ENCODE data around the gene APH1B. TPM values are rescaled to one million over a fixed set of nuclear protein-coding genes. Genes with fewer than 3 reads are reported as not detected.

APH1B gene
- total and polyA plus RNA-seq, 2 of the 4 experiments (the other 2 are of a cell fraction): 7.0 to 7.7 TPM

DNA sequence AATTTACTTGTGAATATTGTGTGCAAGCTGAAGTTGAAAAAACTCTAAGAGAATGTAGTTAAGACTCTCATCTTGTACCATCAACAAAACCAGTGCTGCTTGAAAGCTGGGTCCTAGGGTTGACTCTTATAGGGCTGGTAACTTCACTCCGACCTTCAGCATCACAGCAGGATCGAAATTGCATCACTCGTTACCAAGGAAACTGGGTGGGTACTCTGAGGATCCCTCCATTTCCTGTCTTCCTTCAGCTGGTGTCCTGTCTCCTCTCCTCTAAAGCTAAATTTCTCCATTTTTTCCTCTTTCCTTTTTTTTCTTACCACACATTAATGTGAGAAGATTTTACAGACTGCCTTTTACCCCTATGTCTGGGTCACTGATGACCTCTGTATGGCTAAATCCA, 3.0 kb upstream of the APH1B start:
- Histone ChIP-seq H3K4me2 (ENCODE audit: low read depth, low read length) (no peak overlapping the region), H3K4me1 (ENCODE audit: control insufficient read depth, insufficient read depth, low read length) (peaks cover 3% of the 10 kb centered on the region; the same call in 1 of the 2 replicates), H4K91ac (ENCODE audit: insufficient read depth, low read depth, low read length) (no peak overlapping the region), H3K14ac (replicated peaks; ENCODE audit: low read depth, low read length) (peak overlapping the region; percentile 58; the same call in 1 of the 2 replicates), H3K9me3 (ENCODE audit: control insufficient read depth, insufficient read depth, low read length) (no peaks in the 10 kb centered on the region; the same call in 1 of the 2 replicates), H2AK9ac (replicated peaks; ENCODE audit: low read depth, low read length, poor library complexity) (no peak overlapping the region), H3K79me1 (ENCODE audit: low read depth in 1 of 2, low read length in 2 of 2) (peaks cover 6 to 10% of the 10 kb centered on the region in 2 experiments; a peak in 3 of 4 replicates), H2BK120ac (ENCODE audit: low read depth, low read length) (no peak overlapping the region), H3K27me3 (ENCODE audit: control insufficient read depth, insufficient read depth, low read length) (no peaks in the 10 kb centered on the region), H3K23ac (ENCODE audit: low read depth, low read length) (no peak overlapping the region), H2BK15ac (ENCODE audit: low read depth, low read length) (no peak overlapping the region; the same call in 2 of the 3 replicates), H3K9ac (ENCODE audit: low read depth, low read length) (no peak overlapping the region), H3K56ac (ENCODE audit: extremely low read depth, insufficient read depth, low read length) (no peak overlapping the region), H4K5ac (ENCODE audit: low read depth, low read length) (no peak overlapping the region), H2AFZ (replicated peaks; ENCODE audit: low read length, poor library complexity) (no peak overlapping the region), H3K4me3 (ENCODE audit: insufficient read depth, low read depth, low read length) (no peak overlapping the region), H2BK20ac (ENCODE audit: low read depth, low read length) (no peak overlapping the region), H2AK5ac (ENCODE audit: low read depth, low read length) (peak overlapping the region; percentile 45; the same call in 1 of the 2 replicates), H3K27ac (ENCODE audit: insufficient read depth, low read length) (no peak overlapping the region), H2BK5ac (ENCODE audit: low read depth, low read length, poor library complexity, severe bottlenecking) (no peak overlapping the region), H3K36me3 (ENCODE audit: control insufficient read depth, insufficient read depth, low read length) (no peaks in the 10 kb centered on the region), H4K8ac (ENCODE audit: low read depth in 2 of 2, low read length in 2 of 2) (no peak overlapping the region), H4K20me1 (ENCODE audit: insufficient read depth, low read length) (no peaks in the 10 kb centered on the region), H3K9me1 (ENCODE audit: insufficient read depth, low read length) (peaks cover 3% of the 10 kb centered on the region), H3K18ac (ENCODE audit: low read depth, low read length) (no peak overlapping the region), H3K4ac (ENCODE audit: low read depth, low read length) (no peak overlapping the region)
- CTCF ChIA-PET: no interaction called here
- intact Hi-C loops (cut with micrococcal nuclease) (no loop called here), dilution Hi-C loops (cut with HindIII; ENCODE audit: low sequenced_read_pairs, unreplicated experiment) (no loop called here), in situ Hi-C loops (cut with MboI; ENCODE audit: low sequenced_read_pairs) (no loop called here)
- TF ChIP-seq RAD21 (IDR thresholded peaks at IDR 0.05; ENCODE audit: low read length): no peak
- peak; percentile 13; the same call in 1 of the 2 replicates for TF ChIP-seq CEBPB (IDR thresholded peaks at IDR 0.05; ENCODE audit: low read depth, low read length)
- TF ChIP-seq RCOR1 (IDR thresholded peaks at IDR 0.05; ENCODE audit: insufficient replicate concordance, low read length): no peak
- no peak for TF ChIP-seq CHD1 (IDR thresholded peaks at IDR 0.05; ENCODE audit: low read depth, low read length)
- TF ChIP-seq SMC3 (IDR thresholded peaks at IDR 0.05; ENCODE audit: low read depth, low read length): no peak
- WGBS, 2 experiments (ENCODE audit: extremely low coverage in 2 of 2, insufficient read length in 1 of 2): no CpG with 5 or more reads among the region's 3 CpGs
- ATAC-seq (ENCODE audit: low read depth): no peak
- DNase-seq: no peak
- no TSS peak for BruUV-seq (replicated peaks)
- POLR2A ChIA-PET (ENCODE audit: unreplicated experiment): no interaction called here

Measured in IMR-90 (cell line).